HG02623 (cell line): ENCODE data around the gene UFC1.

Experiments used
- ATAC-seq: cut with Tn5 transposase; IDR thresholded peaks from one replicate; pipeline ENCODE4 v1.9.1; 2021; ENCODE audit warnings: moderate library complexity; ENCODE audit not compliant: unreplicated experiment

Gene UFC1

DNA sequence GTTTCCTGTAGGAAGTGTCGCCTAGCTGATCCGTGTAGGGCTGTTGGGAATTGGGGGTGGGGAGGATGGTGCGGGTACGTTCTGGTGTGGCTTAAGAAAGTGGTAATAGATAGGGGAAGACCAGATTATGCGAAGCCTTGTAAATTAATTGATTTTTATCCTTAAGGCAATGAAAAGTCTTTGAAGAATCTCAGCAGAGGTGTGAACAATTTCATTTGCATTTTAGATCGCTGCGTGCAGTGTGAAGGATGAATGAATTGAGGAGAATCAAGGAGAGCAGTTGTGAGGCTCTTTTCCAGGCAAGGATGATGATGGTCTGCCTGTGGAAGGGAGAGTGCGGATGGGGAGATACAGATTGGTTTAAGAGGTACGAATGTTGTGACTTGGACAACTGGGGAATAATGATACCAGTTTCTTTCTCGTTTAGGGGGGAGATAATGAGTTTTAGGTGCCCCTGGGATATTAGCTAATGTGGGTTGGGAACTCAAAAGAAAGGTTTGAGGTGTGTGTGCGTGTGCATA lies 20.5 kb upstream of the UFC1 start:
- ATAC-seq, result no peak

GRCh38 chr1:161137881-161138280 lies 15.9 kb upstream of the UFC1 start:
- no peak for ATAC-seq

DNA sequence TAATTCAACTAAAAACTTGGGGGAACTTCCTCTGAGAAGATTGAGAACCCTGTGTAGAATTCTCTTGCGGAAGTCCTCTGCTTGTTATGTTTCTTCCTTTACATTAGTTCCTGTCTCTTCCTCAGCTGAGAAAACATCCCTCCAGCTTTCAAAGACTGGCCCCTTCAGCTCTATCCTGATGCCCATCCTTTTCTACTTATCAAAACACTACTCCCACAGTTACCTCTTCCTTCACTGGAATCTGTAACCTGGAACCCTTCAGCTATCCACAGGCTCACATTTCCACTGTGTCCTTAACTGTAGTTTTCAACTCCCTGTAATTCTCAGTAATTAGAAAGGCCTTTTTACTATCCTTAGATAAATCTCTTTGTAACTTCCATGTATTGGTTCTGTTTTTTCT lies 15.3 kb upstream of the UFC1 start:
- ATAC-seq, result no peak

DNA sequence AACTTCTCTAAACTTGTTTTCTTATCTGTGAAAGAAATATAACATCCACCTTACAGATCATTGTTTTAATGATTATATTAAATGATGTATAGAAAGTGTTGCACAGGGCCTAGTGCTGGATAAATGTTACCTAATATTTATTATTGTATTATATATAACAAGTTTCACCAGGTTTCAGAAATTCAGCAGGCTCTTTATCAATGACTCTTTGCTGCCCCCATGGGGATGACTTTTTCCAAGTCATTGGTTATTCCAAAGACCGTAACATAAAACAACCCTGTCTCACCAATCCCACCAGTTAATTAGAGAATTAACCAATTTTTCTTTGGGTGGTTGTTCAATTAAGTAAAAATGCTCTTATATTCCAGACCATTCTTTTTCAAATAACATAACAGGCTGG lies 14.0 kb upstream of the UFC1 start:
- ATAC-seq, result no peak

- ATAC-seq, result no peak
These were observed 12.9 kb upstream of the UFC1 start for GRCh38 chr1:161140755-161141400.

GRCh38 chr1:161145832-161146231 lies 7.9 kb upstream of the UFC1 start:
- no peak for ATAC-seq

GRCh38 chr1:161153176-161153575 lies 602 bp upstream of the UFC1 start:
- no peak for ATAC-seq

DNA sequence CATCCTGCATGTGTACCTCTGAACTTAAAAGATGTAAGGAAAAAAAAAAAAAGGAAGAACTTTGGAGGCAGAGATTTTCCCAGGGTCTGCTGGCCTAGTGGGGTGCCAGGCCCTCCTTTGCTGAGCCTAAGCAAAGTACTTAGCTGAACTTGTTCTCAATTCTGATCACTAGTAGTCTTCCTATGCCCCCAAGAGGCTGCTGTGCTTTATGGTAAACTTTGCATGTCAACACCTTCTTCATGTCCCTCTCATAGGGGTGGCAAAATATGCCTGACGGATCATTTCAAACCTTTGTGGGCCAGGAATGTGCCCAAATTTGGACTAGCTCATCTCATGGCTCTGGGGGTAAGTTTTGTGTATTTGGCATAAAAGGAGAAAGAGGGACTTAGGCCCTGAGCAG lies 4.1 kb downstream of the UFC1 start:
- no peak for ATAC-seq

- ATAC-seq, result no peak
These were observed 4.7 kb downstream of the UFC1 start for GRCh38 chr1:161158316-161159010.

DNA sequence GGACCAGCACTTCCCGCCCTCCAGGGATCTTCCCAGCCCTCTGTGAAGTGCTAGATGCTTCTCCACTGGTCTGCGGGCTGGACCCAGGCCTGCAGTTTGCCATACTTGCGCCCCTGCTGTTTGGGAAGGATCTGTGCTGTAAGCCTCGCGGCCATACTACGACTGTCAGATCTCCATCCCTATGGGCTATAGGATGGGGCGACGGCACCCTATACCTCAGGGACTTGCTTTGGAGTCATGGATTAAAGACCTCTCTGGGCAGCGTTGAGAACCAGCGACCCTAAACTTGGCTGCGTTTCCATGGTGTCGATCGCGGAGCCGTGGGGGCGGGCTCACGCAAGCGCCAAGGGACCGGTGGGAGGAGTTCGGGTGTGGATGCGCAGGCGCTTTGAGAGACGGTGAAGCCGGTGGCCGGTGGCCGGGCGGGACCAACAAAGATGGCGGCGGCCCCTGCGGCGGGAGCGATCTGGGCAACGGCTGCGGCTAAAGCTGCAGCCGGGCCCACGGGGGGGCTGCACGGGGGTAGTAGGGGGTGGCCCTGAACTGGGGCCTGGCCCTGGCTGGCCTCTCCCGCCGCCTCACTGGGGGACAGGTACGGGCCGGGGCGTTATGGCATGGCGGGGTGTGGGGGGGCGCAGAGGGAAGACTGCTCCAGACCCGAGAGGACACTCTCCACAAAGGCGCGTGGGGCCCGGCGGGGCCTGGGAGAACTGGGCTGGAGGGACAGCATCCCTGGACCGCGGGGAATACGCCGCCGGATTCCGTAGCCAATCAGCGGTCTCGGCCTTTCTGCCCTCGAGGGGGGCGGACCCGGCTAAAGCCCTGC lies 5.5 kb downstream of the UFC1 start, which contains the start of gene USP21:
TSS of gene USP21 (plus strand) at position 414 of the 826 bp plus-strand sequence. CDS start 1,141 bp downstream, outside the sequence.
- peak; percentile 82 for ATAC-seq

- ATAC-seq, result no peak
These were observed 6.1 kb downstream of the UFC1 start for GRCh38 chr1:161159913-161160243.

- ATAC-seq, result no peak
These were observed 6.9 kb downstream of the UFC1 start for GRCh38 chr1:161160671-161161145.

DNA sequence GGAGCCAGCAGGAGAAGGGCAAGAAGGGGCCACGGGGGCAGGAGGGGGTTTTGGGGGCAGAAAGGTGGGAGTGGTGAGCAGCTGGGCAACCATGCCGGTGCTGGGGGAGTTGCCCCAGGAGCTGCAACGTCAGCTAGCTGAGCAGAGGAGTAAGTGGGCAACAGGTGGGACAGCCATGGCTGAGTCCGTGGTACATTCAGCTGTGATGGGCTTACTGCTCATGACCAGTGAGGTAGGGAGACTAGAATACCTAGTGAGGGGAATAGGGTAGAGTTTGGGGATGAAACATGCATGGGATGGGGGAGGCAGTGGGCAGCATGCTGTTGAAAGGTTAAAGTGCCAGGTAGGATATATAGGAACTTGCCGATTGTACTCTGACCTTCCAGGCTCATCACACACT lies 7.9 kb downstream of the UFC1 start:
- no peak for ATAC-seq

GRCh38 chr1:161162052-161162451 lies 8.3 kb downstream of the UFC1 start:
- no peak for ATAC-seq

DNA sequence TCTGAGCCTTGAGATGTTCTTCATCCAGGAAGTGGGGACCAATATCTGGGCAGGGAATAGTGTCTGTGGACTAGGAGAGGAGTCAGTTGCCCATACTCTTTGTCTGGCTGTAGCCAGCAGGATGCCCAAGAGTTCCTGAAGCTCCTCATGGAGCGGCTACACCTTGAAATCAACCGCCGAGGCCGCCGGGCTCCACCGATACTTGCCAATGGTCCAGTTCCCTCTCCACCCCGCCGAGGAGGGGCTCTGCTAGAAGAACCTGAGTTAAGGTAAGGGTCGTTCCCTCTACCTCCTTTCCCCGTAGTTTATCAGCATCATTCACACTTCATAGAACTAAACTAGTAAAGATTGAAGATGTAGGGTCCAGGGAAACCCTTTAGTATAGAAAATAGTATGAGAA lies 9.0 kb downstream of the UFC1 start:
- ATAC-seq, result no peak

DNA sequence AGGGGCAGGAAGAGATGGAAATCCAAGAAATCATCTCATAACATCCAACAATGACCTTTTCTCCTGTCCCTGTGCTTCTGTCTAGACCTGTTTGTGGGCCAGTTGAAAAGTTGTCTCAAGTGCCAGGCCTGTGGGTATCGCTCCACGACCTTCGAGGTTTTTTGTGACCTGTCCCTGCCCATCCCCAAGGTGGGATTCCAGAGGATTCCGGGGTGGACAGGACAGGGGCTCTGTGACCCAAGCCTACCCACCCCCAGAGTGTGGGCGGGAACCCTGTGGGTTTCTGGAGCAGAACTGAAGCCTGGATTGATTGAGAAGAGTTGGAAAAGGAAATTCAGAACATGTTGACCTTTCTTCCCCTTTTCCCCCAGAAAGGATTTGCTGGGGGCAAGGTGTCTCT lies 10.0 kb downstream of the UFC1 start:
- no peak for ATAC-seq

DNA sequence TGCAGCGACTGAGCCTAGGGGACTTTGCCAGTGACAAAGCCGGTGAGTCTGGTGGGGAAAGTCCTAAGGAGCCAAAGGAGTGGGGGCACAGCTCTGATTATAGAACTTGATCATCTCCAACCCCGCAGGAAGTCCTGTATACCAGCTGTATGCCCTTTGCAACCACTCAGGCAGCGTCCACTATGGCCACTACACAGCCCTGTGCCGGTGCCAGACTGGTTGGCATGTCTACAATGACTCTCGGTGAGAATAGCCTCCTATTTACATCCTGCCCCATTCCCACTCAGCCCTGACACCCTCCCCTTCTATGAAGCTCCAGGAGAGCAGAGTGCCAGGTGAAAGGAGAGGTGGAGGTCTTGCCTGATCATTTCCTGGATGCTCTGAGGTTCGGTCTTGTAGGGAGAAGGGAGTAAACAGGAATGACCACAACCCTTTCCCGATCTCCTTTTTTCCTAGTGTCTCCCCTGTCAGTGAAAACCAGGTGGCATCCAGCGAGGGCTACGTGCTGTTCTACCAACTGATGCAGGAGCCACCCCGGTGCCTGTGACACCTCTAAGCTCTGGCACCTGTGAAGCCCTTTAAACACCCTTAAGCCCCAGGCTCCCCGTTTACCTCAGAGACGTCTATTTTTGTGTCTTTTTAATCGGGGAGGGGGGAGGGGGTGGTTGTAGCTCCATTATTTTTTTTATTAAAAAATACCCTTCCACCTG lies 11.3 kb downstream of the UFC1 start:
- ATAC-seq, result no peak

- peak; percentile 93 for ATAC-seq
These were observed 12.2 kb downstream of the UFC1 start, which contains the start of gene PPOX for GRCh38 chr1:161165742-161166668. Gene PPOX (plus strand): TSS chr1:161166426. CDS start chr1:161166848, 422 bp downstream.

- ATAC-seq, result no peak
These were observed 13.1 kb downstream of the UFC1 start for GRCh38 chr1:161166669-161167548.
